Peyer's patch (tissue), 4 donors: ENCODE measurements around the gene PPA2. TPM values are rescaled to one million over a fixed set of nuclear protein-coding genes. Genes with fewer than 3 reads are reported as not detected.
"Not testable (repeated sequence)": the region's sequence is repeated elsewhere in the genome, so short reads cannot be mapped to it uniquely, and the experiment has no call there.

Source experiments
- DNase-seq, 3 donors: peaks; one replicate each; pipeline ENCODE4 v3.0.0-alpha.2; 2017 to 2019
- H3K27ac ChIP-seq, 4 donors: fragments of 200-600 bp; sonication (generic); one replicate each; pipeline ENCODE4 v1.5.1; 2016 to 2019
- H3K27me3 ChIP-seq, 2 donors: fragments of 200-600 bp; sonication (generic); one replicate each; pipeline ENCODE4 v1.5.1; 2019
- H3K36me3 ChIP-seq, 3 donors: fragments of 200-600 bp; sonication (generic); one replicate each; pipeline ENCODE4 v1.5.1; 2016 to 2019
- H3K4me1 ChIP-seq, 4 donors: fragments of 200-600 bp; sonication (generic); one replicate each; pipeline ENCODE4 v1.5.1; 2016 to 2019
- H3K4me3 ChIP-seq, 4 donors: fragments of 200-600 bp; sonication (generic); 1 replicate in 3 of 4; 2 replicates in 1 of 4; pipeline ENCODE4 v1.5.1; 2016 to 2019; ENCODE audit warnings: mild to moderate bottlenecking in 1 of 4
- H3K9me3 ChIP-seq, 4 donors: fragments of 200-600 bp; sonication (generic); one replicate each; pipeline ENCODE4 v1.5.1; 2016 to 2019; ENCODE audit warnings: mild to moderate bottlenecking in 1 of 4
- CTCF ChIP-seq, 6 experiments: fragments of 450-650 bp in 4 of 6; fragments of 200-600 bp in 2 of 6; sonication (generic) in 1 of 6; IDR thresholded peaks; one replicate each; pipeline ENCODE4 v1.5.1; 2017 to 2019; ENCODE audit warnings: antibody characterized with exemption in 6 of 6, mild to moderate bottlenecking in 3 of 6, moderate library complexity in 1 of 6
- POLR2A ChIP-seq, 2 donors: fragments of 450-650 bp; IDR thresholded peaks; one replicate each; pipeline ENCODE4 v1.5.1; 2017; ENCODE audit warnings: antibody characterized with exemption in 2 of 2, mild to moderate bottlenecking in 2 of 2, moderate library complexity in 2 of 2
- total RNA-seq, 4 donors: library from RNA; depleted of rRNA; stranded (reverse); fragments of >200 nt; gene quantifications; one replicate each; pipeline ENCODE4 v1.1.0, GENCODE V29; 2016

PPA2 gene
- total RNA-seq, 4 donors from 2014 or later, result 58.4 to 140 (median 104) TPM

DNA sequence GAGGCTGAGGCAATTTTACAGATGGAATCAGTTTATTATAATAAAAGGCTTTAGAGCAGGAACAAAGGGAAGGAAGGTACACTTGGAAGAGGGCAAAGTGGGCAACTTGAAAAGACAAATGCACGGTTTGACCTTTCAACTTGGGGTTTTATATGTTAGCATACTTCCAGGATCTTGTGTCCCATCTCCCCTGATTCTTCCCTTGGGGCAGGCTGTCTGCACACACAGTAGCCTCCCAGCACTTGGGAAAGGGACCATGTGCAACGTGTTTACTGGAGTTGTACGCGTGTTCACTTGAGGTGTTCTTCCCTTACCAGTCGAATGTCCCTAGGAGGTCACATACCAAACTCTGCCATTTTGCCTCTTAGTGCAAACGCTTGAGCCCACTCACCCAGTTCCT is 7.3 kb downstream of the PPA2 start:
- no peak overlapping the region for H3K27ac ChIP-seq
- TF ChIP-seq CTCF (IDR thresholded peaks at IDR 0.05), result no peak
- no peak for TF ChIP-seq POLR2A (IDR thresholded peaks at IDR 0.05)
- DNase-seq, result no peak
- peaks cover 0 to 11% (median 0%) of the 10 kb centered on the region in 3 donors for H3K36me3 ChIP-seq
- H3K4me1 ChIP-seq, result peaks cover 0 to 11% (median 0%) of the 10 kb centered on the region in 4 donors
- H3K4me3 ChIP-seq, result no peak overlapping the region
- no peaks in the 10 kb centered on the region for H3K9me3 ChIP-seq
- no peaks in the 10 kb centered on the region for H3K27me3 ChIP-seq

DNA sequence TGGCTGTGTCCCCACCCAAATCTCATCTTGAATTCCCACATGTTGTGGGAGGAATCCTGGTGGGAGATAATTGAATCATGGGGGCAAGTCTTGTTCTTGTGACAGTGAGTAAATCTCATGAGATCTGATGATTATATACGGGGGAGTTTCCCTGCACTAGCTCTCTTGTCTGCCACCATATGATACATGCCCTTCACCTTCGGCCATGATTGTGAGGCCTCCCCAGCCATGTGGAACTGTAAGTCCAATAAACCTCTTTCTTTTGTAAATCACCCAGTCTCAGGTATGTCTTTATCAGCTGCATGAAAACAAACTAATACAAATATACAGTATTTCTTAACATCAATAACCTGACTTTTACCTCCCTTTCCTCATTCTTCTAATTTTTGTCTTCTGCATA is 9.3 kb downstream of the PPA2 start:
- not testable (repeated sequence) for H3K27ac ChIP-seq, DNase-seq, H3K27me3 ChIP-seq, H3K4me1 ChIP-seq, H3K4me3 ChIP-seq, H3K9me3 ChIP-seq
- H3K36me3 ChIP-seq, result peaks cover 0 to 11% (median 0%) of the 10 kb centered on the region in 3 donors

DNA sequence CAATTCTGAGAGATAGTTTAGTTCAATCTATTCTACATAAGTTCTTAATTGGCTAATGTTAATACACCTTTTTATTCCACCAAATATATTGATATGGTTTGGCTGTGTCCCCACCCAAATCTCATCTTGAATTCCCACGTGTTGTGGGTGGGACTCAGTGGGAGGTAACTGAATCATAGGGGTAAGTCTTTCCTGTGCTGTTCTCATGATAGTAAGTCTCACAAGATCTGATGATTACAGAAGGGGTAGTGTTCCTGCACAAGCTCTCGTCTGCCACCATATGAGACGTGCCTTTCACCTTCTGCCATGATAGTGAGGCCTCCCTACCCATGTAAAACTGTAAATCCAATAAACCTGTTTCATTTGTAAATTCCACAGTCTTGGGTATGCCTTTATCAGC is 11.3 kb downstream of the PPA2 start:
- Histone ChIP-seq H3K4me1 (no peaks in the 10 kb centered on the region), H3K4me3 (no peak overlapping the region), H3K36me3 (peaks cover 0 to 11% (median 0%) of the 10 kb centered on the region in 3 donors), H3K9me3 (no peaks in the 10 kb centered on the region), H3K27ac (no peak overlapping the region), H3K27me3 (no peaks in the 10 kb centered on the region)
- DNase-seq, result no peak
- TF ChIP-seq CTCF (IDR thresholded peaks at IDR 0.05) (no peak), POLR2A (IDR thresholded peaks at IDR 0.05) (no peak)

GRCh38 chr4:105461621-105462382 is 12.1 kb downstream of the PPA2 start:
- Histone ChIP-seq H3K4me3 (no peak overlapping the region), H3K27ac (no peak overlapping the region), H3K9me3 (no peaks in the 10 kb centered on the region), H3K4me1 (no peaks in the 10 kb centered on the region), H3K36me3 (peaks cover 0 to 7% (median 0%) of the 10 kb centered on the region in 3 donors), H3K27me3 (no peaks in the 10 kb centered on the region)
- no peak for DNase-seq
- TF ChIP-seq CTCF (IDR thresholded peaks at IDR 0.05), result no peak
- TF ChIP-seq POLR2A (IDR thresholded peaks at IDR 0.05), result no peak

DNA sequence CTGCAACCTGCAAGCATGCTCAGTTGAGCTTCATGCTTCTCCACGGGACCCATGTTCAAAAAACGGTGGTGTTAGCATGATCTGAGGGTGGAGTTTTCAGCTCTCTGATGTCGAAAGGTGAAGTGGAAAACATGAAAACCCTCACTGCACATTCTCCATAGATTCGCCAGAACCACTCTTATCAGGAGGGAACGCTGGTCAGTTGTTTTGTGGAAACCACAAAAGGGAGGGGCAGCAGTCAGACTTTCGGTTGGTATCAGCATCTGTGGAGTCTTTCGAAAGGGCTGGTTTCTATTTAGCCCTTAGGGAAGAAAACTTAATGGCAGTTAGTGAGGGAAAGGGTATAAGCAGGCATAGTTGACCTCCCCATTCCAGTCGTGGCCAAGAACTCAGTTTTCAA is 12.6 kb downstream of the PPA2 start:
- no peak for TF ChIP-seq POLR2A (IDR thresholded peaks at IDR 0.05)
- TF ChIP-seq CTCF (IDR thresholded peaks at IDR 0.05), result no peak
- H3K27me3 ChIP-seq, result no peaks in the 10 kb centered on the region
- no peak for DNase-seq
- no peak overlapping the region for H3K4me3 ChIP-seq
- H3K27ac ChIP-seq, result no peak overlapping the region
- H3K36me3 ChIP-seq, result peaks cover 0 to under 1% (median 0%) of the 10 kb centered on the region in 3 donors
- H3K9me3 ChIP-seq, result no peaks in the 10 kb centered on the region
- H3K4me1 ChIP-seq, result no peaks in the 10 kb centered on the region

- H3K27ac ChIP-seq, result no peak overlapping the region
- no peaks in the 10 kb centered on the region for H3K4me1 ChIP-seq
- H3K27me3 ChIP-seq, result no peaks in the 10 kb centered on the region
- no peak for TF ChIP-seq POLR2A (IDR thresholded peaks at IDR 0.05)
- no peak for TF ChIP-seq CTCF (IDR thresholded peaks at IDR 0.05)
- H3K4me3 ChIP-seq, result no peak overlapping the region
- no peaks in the 10 kb centered on the region for H3K9me3 ChIP-seq
- no peak for DNase-seq
- H3K36me3 ChIP-seq, result no peaks in the 10 kb centered on the region
Observed at GRCh38 chr4:105460306-105460705, 13.6 kb downstream of the PPA2 start.

- H3K4me3 ChIP-seq, H3K9me3 ChIP-seq: not testable (repeated sequence)
Observed at GRCh38 chr4:105458541-105458940, 15.3 kb downstream of the PPA2 start.

More at GRCh38 chr4:105458541-105458940, 15.3 kb downstream of the PPA2 start:
- H3K27me3 ChIP-seq, DNase-seq, H3K36me3 ChIP-seq, H3K27ac ChIP-seq, H3K4me1 ChIP-seq: not testable (repeated sequence)
